Measurements from ENCODE around the gene EXOC4. TPM values are rescaled to one million over a fixed set of nuclear protein-coding genes. Genes with fewer than 3 reads are reported as not detected.

The EXOC4 gene
- total and polyA plus RNA-seq, 2 donors (not counting 3 experiments of a cell fraction or from before 2014, with no cell fraction given), result 20.3 to 73.1 TPM

DNA sequence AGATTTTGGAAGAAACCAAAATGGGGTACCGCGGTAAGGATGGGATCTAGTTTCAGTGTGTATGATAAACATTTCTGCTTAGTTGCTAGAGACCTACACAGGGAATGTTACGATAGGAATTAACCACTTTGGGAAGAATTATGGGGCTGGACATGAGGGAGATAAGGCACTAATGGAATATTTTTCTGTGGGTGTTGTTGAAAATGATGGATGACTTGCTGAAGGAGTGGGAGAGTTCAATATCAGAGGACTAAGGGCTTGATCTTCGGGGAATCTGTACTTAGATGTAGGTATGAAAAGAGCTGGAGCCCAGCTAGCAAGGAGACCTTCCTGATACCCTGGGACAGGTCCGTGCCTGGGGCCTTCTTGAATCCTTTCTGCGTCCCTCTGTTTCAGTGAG, 303.7 kb downstream of the EXOC4 start:
- Histone ChIP-seq H3K9ac (replicated peaks; ENCODE audit: extremely low read depth, insufficient read depth, low read length) (no peak overlapping the region), H3K27ac (ENCODE audit: insufficient read depth, low read depth, low read length) (no peak overlapping the region), H3K9me3 (replicated peaks; ENCODE audit: control insufficient read depth, insufficient read depth, low read length) (no peaks in the 10 kb centered on the region), H3K4me2 (ENCODE audit: insufficient read depth, low read length) (no peak overlapping the region), H3K9me1 (replicated peaks; ENCODE audit: control insufficient read depth, extremely low read depth, insufficient read depth, low read length) (no peaks in the 10 kb centered on the region), H3K4me1 (ENCODE audit: control insufficient read depth, extremely low read depth, insufficient read depth, low read length) (no peaks in the 10 kb centered on the region), H2AFZ (ENCODE audit: low read depth, low read length) (no peak overlapping the region), H3K4me3 (replicated peaks in 1 of 3; ENCODE audit: insufficient read depth in 1 of 3, low read depth in 1 of 3, low read length in 3 of 3) (no peak overlapping the region), H3K36me3 (ENCODE audit: control insufficient read depth in 2 of 2, extremely low read depth in 1 of 2, insufficient read depth in 2 of 2, low read length in 2 of 2) (no peaks in the 10 kb centered on the region), H3K27me3 (ENCODE audit: control insufficient read depth in 2 of 2, insufficient read depth in 2 of 2, low read length in 2 of 2) (no peaks in the 10 kb centered on the region), H3K79me2 (ENCODE audit: control insufficient read depth, insufficient read depth, low read length) (no peaks in the 10 kb centered on the region), H4K20me1 (replicated peaks; ENCODE audit: control insufficient read depth, extremely low read depth, insufficient read depth, low read length) (no peaks in the 10 kb centered on the region)
- CTCF ChIA-PET, result no interaction called here
- POLR2A ChIA-PET, result no interaction called here
- no TSS peak for BruUV-seq (replicated peaks)
- intact Hi-C loops (cut with micrococcal nuclease), result no loop called here
- DNase-seq (ENCODE audit: low read depth, low spot score) (no peak), FAIRE-seq (no peak)
- TF ChIP-seq FOS (IDR thresholded peaks at IDR 0.05; ENCODE audit: borderline replicate concordance, insufficient read depth, low read length) (no peak), JUN (IDR thresholded peaks at IDR 0.05; ENCODE audit: borderline replicate concordance, insufficient read depth, insufficient read length, low read depth) (no peak), POLR2AphosphoS5 (IDR thresholded peaks at IDR 0.05; ENCODE audit: insufficient read depth, low read depth, low read length) (no peak), CTCF (IDR thresholded peaks at IDR 0.05; ENCODE audit: extremely low read depth in 1 of 2, insufficient read depth in 1 of 2, low read depth in 1 of 2, low read length in 2 of 2) (no peak), EZH2 (IDR thresholded peaks at IDR 0.05; ENCODE audit: borderline replicate concordance, low read depth, low read length, severe bottlenecking) (no peak), MAX (IDR thresholded peaks at IDR 0.05; ENCODE audit: insufficient read depth, insufficient read length) (no peak), MYC (IDR thresholded peaks at IDR 0.05; ENCODE audit: low read depth, low read length) (no peak), POLR2A (IDR thresholded peaks at IDR 0.05; ENCODE audit: low read depth, low read length) (no peak), GATA2 (IDR thresholded peaks at IDR 0.05; ENCODE audit: insufficient read depth, insufficient read length, low read depth, low read length) (no peak)
- dilution Hi-C loops (cut with MboI; ENCODE audit: extremely low pct_ligation_motif_present, low sequenced_read_pairs), result no loop called here
